Measurements from ENCODE around the gene GRIK1.

GRIK1 gene

GRCh38 chr21:29875873-29876272 is 63.9 kb downstream of the GRIK1 start:
- H3K9me3 Mint-ChIP-seq, result peaks cover 8% of the 10 kb centered on the region
- H3K27ac Mint-ChIP-seq, result no peak overlapping the region
- no peak overlapping the region for H3K4me3 Mint-ChIP-seq
- DNase-seq (ENCODE audit: low spot score in 2 of 2), result no peak
- no peaks in the 10 kb centered on the region for H3K36me3 Mint-ChIP-seq
- H3K4me1 Mint-ChIP-seq, result no peaks in the 10 kb centered on the region
- ATAC-seq, result no peak

GRCh38 chr21:29875036-29875716 is 64.6 kb downstream of the GRIK1 start:
- Mint-ChIP-seq H3K36me3 (no peaks in the 10 kb centered on the region), H3K4me1 (no peaks in the 10 kb centered on the region), H3K9me3 (peaks cover 8% of the 10 kb centered on the region)

DNA sequence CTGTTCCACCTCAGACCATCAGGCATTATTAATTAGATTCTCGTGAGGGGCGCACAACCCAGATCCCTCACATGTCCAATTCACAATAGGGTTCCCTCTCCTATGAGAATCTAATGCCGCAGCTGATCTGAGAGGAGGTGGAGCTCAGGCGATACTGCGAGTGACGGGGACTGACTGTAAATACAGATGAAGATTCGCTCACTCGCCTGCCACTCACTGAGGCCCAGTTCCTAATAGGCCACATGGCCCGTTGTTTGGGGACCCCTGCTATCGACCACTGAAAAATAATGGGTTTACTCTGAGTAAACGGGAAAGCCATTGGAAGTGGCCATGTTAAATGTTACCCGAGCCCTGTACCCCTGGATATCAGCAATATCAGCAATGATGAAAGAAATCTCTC is 65.9 kb downstream of the GRIK1 start:
- no peaks in the 10 kb centered on the region for H3K36me3 Mint-ChIP-seq
- no peak overlapping the region for H3K4me3 Mint-ChIP-seq
- H3K4me1 Mint-ChIP-seq, result no peaks in the 10 kb centered on the region
- DNase-seq (ENCODE audit: low spot score in 2 of 2), result no peak
- H3K9me3 Mint-ChIP-seq, result peaks cover 8% of the 10 kb centered on the region
- ATAC-seq, result no peak
- no peak overlapping the region for H3K27ac Mint-ChIP-seq

More at GRCh38 chr21:29875036-29875716, 64.6 kb downstream of the GRIK1 start:
- Mint-ChIP-seq H3K27ac (no peak overlapping the region), H3K4me3 (no peak overlapping the region)
- ATAC-seq (no peak), DNase-seq (ENCODE audit: low spot score in 2 of 2) (no peak)

DNA sequence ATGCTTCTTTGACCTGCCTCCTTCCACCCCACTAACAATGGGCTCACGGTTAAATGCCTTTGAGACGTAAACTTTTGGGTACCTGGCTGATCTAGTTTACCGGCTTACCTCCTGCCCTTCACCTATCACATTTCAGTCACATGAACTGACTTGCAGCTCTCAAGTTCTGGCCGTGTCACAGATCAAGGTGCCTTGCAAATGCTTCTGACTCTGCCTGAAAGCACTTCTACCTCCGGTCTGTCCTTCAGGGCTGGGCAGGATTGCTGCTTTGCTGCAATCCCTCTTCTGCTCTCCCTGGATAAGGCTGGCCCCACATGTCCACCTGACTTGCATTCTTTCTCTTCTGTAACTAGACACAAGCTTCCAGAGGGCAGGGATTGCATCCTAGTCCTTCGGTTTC is 69.0 kb downstream of the GRIK1 start:
- DNase-seq (ENCODE audit: low spot score in 2 of 2) (no peak), ATAC-seq (no peak)
- Mint-ChIP-seq H3K9me3 (peaks cover 3% of the 10 kb centered on the region), H3K4me3 (no peak overlapping the region), H3K27ac (no peak overlapping the region), H3K36me3 (no peaks in the 10 kb centered on the region), H3K4me1 (no peaks in the 10 kb centered on the region)

GRCh38 chr21:29867796-29868195 is 72.0 kb downstream of the GRIK1 start:
- Mint-ChIP-seq H3K4me1 (no peaks in the 10 kb centered on the region), H3K9me3 (peaks cover 3% of the 10 kb centered on the region), H3K4me3 (no peak overlapping the region), H3K36me3 (no peaks in the 10 kb centered on the region), H3K27ac (no peak overlapping the region)
- ATAC-seq (no peak), DNase-seq (ENCODE audit: low spot score in 2 of 2) (no peak)

DNA sequence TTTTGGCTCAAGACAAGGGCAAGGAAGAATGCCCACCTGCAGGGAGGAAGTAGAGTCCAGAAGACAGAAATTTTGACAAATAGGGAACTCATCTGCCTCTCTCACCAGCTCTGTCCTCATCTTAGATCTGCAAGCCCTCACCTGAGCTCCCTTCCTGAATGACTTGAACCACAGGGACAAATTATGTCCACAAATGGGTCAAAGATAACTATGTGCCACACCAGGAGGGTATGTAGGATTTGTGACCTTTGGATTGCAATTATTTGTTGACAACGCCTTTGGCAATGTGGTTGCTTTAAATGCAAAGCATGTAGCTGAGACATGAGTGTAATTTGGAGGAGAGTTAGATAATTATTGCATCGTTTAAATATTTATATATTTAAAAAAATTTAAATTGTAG is 79.5 kb downstream of the GRIK1 start:
- DNase-seq (ENCODE audit: low spot score in 2 of 2) (no peak), ATAC-seq (no peak)
- Mint-ChIP-seq H3K4me3 (no peak overlapping the region), H3K36me3 (no peaks in the 10 kb centered on the region), H3K4me1 (no peaks in the 10 kb centered on the region), H3K27ac (no peak overlapping the region), H3K9me3 (no peaks in the 10 kb centered on the region)

DNA sequence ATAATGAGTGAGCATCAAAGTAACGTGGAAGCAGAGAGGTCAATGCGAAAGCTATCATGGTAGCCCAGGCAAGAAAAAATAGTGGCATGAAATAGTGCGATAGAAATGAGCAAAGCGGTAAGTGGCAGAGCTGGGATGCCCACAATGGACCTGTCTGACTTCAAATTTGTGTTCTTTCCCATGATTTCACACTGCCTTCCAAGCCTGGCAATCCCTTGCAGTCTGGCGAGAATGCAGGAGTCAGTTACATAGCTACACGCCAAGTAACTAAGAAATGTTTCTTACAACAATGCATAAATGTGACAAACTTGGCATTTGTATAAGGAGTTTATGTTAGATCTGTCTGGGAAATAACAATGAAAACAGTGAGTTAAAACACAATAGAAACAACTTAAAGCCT is 82.6 kb downstream of the GRIK1 start:
- H3K27ac Mint-ChIP-seq, result no peak overlapping the region
- H3K4me3 Mint-ChIP-seq, result no peak overlapping the region
- H3K36me3 Mint-ChIP-seq, result no peaks in the 10 kb centered on the region
- DNase-seq (ENCODE audit: low spot score in 2 of 2) (no peak), ATAC-seq (no peak)
- no peaks in the 10 kb centered on the region for H3K4me1 Mint-ChIP-seq
- peaks cover 5% of the 10 kb centered on the region for H3K9me3 Mint-ChIP-seq

DNA sequence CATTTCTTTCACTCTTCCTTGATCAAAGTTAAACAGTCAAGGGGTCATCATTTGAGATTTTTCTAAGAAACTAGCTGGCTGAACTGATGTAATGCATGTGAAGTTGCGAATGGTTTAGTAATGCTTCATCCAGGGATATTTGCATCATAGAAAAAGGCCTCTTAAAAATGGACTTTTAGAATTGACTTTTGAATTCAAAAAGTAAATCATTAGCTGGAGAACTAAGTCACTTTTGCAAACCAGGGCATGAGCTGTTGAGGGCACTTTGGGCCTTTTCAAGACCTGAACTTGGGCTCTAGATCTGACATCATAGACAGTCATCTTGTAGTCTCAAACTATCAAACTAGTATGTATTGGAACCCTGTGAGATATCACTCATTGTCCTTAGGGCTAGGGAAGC is 85.0 kb downstream of the GRIK1 start:
- ATAC-seq (no peak), DNase-seq (ENCODE audit: low spot score in 2 of 2) (no peak)
- Mint-ChIP-seq H3K9me3 (peaks cover 5% of the 10 kb centered on the region), H3K4me3 (no peak overlapping the region), H3K27ac (no peak overlapping the region), H3K36me3 (no peaks in the 10 kb centered on the region), H3K4me1 (no peaks in the 10 kb centered on the region)

GRCh38 chr21:29851611-29852010 is 88.2 kb downstream of the GRIK1 start:
- Mint-ChIP-seq H3K4me1 (no peaks in the 10 kb centered on the region), H3K27ac (no peak overlapping the region), H3K36me3 (no peaks in the 10 kb centered on the region), H3K4me3 (no peak overlapping the region), H3K9me3 (peaks cover 5% of the 10 kb centered on the region)
- DNase-seq (ENCODE audit: low spot score in 2 of 2) (no peak), ATAC-seq (no peak)

DNA sequence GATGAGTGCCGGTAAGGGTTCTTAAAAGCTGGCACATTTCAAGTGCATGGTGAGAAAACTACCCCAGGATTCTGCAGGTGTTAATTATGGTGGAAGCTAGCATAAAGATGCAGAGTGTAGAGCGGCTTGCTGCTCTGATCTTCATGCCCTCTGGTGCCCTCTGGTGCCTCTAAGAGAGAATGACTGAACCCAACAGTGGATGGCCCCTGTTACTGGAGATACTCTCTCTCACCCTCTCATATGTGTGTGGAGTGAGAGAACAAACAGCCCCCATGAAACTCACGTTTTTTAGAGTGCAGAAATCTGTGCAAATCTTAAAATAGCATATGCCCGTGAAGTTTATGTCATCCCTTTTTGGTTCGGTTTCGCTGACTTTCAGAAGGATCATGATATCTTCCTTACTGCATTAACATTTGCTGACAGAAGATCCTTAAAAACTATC is 90.0 kb downstream of the GRIK1 start:
- Mint-ChIP-seq H3K36me3 (no peaks in the 10 kb centered on the region), H3K27ac (no peak overlapping the region), H3K9me3 (peaks cover 5% of the 10 kb centered on the region), H3K4me3 (no peak overlapping the region), H3K4me1 (no peaks in the 10 kb centered on the region)
- peak in 1 of 2 donors; percentile 53 for DNase-seq (ENCODE audit: low spot score in 2 of 2)
- peak; percentile 80 for ATAC-seq

DNA sequence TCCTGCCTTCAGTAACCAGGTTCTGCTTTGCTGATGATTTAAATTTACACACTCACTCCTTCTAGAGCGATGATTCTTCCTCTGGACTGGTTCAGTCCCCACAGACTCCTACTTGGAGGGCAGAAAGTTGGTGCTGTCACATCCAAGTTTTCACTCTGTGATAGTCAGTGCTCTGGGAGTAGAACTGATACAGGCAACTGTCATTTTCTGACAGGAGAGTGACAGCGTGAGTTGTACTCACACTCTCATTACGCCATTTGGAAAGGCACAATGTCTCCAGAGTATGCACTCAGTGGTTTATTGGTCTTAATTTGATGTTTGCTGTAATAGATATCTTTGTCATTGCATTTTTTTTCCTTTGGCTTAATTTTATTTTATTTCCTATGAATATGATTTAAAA is 96.0 kb downstream of the GRIK1 start:
- Mint-ChIP-seq H3K9me3 (no peaks in the 10 kb centered on the region), H3K27ac (no peak overlapping the region), H3K36me3 (no peaks in the 10 kb centered on the region), H3K4me1 (no peaks in the 10 kb centered on the region), H3K4me3 (no peak overlapping the region)
- no peak for DNase-seq (ENCODE audit: low spot score in 2 of 2)
- ATAC-seq, result no peak

GRCh38 chr21:29834617-29835016 is 105.2 kb downstream of the GRIK1 start:
- no peak for DNase-seq (ENCODE audit: low spot score in 2 of 2)
- no peak for ATAC-seq
- Mint-ChIP-seq H3K4me3 (no peak overlapping the region), H3K9me3 (peaks cover 4% of the 10 kb centered on the region), H3K4me1 (no peaks in the 10 kb centered on the region), H3K36me3 (no peaks in the 10 kb centered on the region), H3K27ac (no peak overlapping the region)

DNA sequence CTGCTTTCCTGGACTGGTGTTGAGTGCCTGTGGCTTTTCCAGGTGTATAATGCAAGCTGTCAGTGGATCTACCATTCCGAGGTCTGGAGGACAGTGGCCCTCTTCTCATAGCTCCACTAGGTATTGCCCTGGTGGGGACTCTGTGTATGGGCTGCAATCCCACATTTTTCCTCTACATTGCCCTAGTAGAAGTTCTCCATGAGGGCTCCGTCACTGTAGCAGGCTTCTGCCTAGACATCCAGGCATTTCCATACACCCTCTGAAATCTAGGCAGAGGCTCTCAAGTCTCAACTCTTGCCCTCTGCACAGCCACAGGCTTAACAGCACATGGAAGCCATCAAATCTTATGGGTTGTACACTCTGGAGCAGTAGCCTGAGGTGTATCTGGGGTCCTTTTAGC is 107.6 kb downstream of the GRIK1 start:
- ATAC-seq (no peak), DNase-seq (ENCODE audit: low spot score in 2 of 2) (no peak)
- no peaks in the 10 kb centered on the region for H3K4me1 Mint-ChIP-seq
- H3K27ac Mint-ChIP-seq, result no peak overlapping the region
- H3K9me3 Mint-ChIP-seq, result peaks cover 7% of the 10 kb centered on the region
- no peaks in the 10 kb centered on the region for H3K36me3 Mint-ChIP-seq
- H3K4me3 Mint-ChIP-seq, result no peak overlapping the region

GRCh38 chr21:29829564-29830275 is 110.1 kb downstream of the GRIK1 start:
- no peak for ATAC-seq
- no peak for DNase-seq (ENCODE audit: low spot score in 2 of 2)

GRCh38 chr21:29827647-29828046 is 112.1 kb downstream of the GRIK1 start:
- Mint-ChIP-seq H3K4me1 (no peaks in the 10 kb centered on the region), H3K36me3 (no peaks in the 10 kb centered on the region), H3K4me3 (no peak overlapping the region), H3K9me3 (peaks cover 3% of the 10 kb centered on the region), H3K27ac (no peak overlapping the region)
- ATAC-seq (no peak), DNase-seq (ENCODE audit: low spot score in 2 of 2) (no peak)

More at GRCh38 chr21:29829564-29830275, 110.1 kb downstream of the GRIK1 start:
- H3K4me1 Mint-ChIP-seq, result no peaks in the 10 kb centered on the region
- H3K9me3 Mint-ChIP-seq, result peaks cover 4% of the 10 kb centered on the region
- H3K36me3 Mint-ChIP-seq, result no peaks in the 10 kb centered on the region
- H3K27ac Mint-ChIP-seq, result no peak overlapping the region
- no peak overlapping the region for H3K4me3 Mint-ChIP-seq

DNA sequence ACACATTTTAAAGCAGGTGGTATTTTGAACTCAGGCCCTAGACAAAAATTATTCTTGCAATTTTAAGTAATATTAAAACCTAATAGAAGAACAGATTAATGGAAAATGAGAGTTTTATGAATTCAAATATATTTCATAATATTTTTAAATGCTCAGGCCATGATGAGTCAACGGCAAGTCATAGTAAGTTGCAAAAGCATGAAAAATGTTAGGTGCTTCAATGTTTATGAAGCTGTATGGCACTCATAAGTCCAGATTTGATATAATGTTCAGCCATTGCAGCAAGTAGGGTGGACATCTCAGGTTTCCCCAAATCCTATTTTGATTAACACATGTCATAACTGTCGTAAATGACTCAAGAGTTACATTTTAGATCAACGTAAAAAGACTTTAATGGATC is 112.6 kb downstream of the GRIK1 start:
- H3K4me1 Mint-ChIP-seq, result no peaks in the 10 kb centered on the region
- no peak overlapping the region for H3K27ac Mint-ChIP-seq
- no peak overlapping the region for H3K4me3 Mint-ChIP-seq
- H3K9me3 Mint-ChIP-seq, result peaks cover 3% of the 10 kb centered on the region
- no peaks in the 10 kb centered on the region for H3K36me3 Mint-ChIP-seq
- no peak for ATAC-seq
- no peak for DNase-seq (ENCODE audit: low spot score in 2 of 2)
